GM19395 (cell line): ENCODE results near the gene DEK.
A peak's percentile ranks its signal among the peaks of the same experiment; 100 is the strongest.
"Not testable (repeated sequence)": the region's sequence is repeated elsewhere in the genome, so short reads cannot be mapped to it uniquely, and the experiment has no call there.

Experiments
- ATAC-seq: cut with Tn5 transposase; IDR thresholded peaks from one replicate; pipeline ENCODE4 v1.9.1; 2021; ENCODE audit warnings: mild to moderate bottlenecking, moderate library complexity; ENCODE audit not compliant: unreplicated experiment

DEK gene

DNA sequence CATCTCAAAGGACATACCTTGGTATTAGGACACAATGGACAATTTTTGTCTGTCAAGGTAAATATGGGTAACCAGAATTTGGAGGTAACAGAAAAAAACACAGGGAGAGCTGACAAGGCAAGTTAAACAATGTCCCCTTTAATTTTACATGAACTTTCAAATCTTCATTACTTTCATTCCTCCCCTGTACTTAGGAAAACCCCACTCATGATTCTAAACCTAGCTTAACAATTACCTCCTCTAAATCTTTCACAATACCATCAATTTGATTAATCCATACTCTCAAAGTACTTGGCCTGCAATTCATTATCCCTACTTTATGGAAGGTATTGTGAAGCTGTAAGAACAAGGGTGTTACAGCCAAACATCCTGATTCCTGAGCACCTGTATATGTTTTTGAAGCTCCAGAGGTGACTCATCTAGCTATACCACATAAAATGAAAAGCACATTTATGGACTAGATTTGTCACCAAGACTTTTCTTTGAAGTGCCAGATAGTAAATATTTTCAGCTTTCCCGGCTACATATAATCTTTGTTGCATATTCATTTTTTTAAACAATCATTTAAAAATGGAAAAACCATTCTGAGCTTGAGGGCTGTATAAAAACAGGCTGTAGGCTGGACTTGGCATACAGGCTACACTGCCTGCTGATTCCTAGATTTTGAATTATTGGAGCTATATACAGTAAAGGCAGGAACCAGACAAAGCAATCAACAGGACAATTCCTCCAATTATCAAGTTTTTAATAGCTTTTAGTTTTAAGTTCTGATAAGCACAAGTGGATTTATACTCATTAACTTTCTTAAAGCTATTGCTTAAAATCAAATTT lies 22.9 kb downstream of the DEK start:
- no peak for ATAC-seq

- no peak for ATAC-seq
Measured at GRCh38 chr6:18240230-18240629, 24.1 kb downstream of the DEK start.

- no peak for ATAC-seq
Measured at GRCh38 chr6:18237167-18237566, 27.2 kb downstream of the DEK start.

- ATAC-seq = no peak
Measured at GRCh38 chr6:18235524-18235923, 28.8 kb downstream of the DEK start.

GRCh38 chr6:18234564-18234963 lies 29.8 kb downstream of the DEK start:
- no peak for ATAC-seq

DNA sequence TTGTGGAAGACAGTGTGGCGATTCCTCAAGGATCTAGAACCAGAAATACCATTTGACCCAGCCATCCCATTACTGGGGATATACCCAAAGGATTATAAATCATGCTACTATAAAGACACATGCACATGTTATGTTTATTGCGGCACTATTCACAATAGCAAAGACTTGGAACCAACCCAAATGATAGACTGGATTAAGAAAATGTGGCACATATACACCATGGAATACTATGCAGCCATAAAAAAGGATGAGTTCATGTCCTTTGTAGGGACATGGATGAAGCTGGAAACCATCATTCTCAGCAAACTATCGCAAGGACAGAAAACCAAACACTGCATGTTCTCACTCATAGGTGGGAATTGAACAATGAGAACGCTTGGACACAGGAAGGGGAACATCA lies 30.6 kb downstream of the DEK start:
- ATAC-seq = not testable (repeated sequence)

- ATAC-seq = not testable (repeated sequence)
Measured at GRCh38 chr6:18231856-18232255, 32.5 kb downstream of the DEK start.

- ATAC-seq = not testable (repeated sequence)
Measured at GRCh38 chr6:18228590-18228989, 35.7 kb downstream of the DEK start.

DNA sequence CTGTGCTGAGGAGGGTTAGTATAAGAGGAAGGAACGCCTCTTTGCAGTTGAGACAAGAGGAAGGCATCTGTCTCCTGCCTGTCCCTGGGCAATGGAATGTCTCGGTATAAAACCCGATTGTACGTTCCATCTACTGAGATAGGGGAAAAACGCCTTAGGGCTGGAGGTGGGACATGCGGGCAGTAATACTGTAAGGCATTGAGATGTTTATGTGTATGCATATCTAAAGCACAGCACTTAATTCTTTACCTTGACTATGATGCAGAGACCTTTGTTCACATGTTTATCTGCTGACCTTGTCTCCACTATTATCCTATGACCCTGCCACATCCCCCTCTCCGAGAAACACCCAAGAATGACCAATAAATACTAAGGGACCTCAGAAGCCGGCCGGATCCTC lies 37.2 kb downstream of the DEK start:
- not testable (repeated sequence) for ATAC-seq

DNA sequence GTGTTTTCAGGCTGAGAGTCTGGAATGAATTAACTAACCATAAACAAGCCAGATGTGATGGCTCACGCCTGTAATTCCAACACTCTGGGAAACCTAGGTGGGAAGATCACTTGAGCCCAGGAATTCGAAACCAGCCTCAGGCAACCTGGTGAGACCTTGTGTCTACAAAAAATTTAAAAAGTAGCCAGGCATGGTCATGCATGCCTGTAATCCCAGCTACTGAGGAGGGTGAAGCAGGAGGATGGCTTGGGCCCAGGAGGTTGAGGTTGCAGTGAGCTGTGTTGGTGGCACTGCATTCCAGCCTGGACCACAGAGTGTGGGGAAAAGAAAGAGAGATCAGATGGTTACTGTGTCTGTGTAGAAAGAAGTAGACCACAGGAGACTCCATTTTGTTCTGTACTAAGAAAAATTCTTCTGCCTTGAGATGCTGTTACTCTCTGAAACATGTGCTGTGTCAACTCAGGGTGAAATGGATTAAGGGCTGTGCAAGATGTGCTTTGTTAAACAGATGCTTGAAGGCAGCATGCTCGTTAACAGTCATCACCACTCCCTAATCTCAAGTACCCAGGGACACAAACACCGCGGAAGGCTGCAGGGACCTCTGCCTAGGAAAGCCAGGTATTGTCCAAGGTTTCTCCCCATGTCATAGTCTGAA lies 37.8 kb downstream of the DEK start:
- ATAC-seq = not testable (repeated sequence)

DNA sequence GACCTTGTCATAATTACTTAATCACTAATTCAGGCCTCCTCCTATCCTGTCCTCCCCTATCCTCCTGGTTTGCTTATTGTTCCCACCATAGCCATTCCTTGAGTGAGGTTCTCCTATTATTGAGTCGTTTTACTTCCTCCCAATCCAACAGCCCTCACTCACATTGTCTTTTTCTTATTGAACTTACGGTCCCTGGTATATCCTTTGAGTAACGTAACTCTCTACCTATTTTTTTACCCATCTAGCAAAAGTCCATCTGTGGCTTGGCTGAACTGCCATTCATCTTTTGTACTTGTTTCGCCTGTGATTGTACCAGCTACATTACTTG lies 43.1 kb downstream of the DEK start:
- ATAC-seq = no peak

- no peak for ATAC-seq
Measured at GRCh38 chr6:18219591-18219990, 44.7 kb downstream of the DEK start.

GRCh38 chr6:18218233-18218632 lies 46.1 kb downstream of the DEK start:
- no peak for ATAC-seq

GRCh38 chr6:18216411-18216810 lies 47.9 kb downstream of the DEK start:
- ATAC-seq = no peak

DNA sequence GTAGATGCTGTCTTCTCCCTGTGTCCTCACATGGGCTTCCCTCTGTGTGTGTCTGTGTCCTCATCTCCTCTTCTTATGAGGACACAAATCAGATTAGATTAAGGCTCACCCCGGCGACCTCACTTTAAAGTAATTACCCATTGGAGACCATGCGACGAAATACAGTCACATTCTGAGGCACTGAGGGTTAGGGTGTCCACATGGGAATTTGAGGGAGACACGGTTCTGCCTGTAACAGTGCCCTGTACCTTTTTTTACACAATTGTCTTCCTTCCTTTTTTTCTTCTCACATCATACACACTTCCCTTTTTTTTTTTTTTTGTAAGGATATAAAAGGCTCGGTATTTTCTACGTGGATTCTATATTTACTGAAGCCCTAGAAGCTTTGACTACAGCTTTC lies 48.9 kb downstream of the DEK start:
- no peak for ATAC-seq

DNA sequence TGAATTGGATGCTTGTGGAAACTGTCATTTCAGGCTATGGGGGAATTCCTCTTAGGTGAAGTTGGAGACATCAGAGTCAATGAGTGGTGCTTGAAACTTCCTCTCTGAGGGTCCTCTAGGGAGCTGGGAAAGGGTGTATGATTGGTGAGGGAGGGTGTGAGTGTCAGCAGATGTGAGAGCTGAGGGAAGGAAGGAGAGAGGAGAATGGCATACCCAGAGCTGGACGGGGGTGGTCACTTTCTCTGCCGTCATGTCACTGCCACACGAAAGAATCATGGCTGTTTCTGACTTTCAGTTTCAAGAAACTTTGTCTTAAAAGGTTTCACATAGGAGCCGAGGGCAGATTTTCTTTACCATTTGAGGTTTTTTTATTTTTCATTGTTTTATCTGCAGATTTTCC lies 50.3 kb downstream of the DEK start:
- ATAC-seq = peak; percentile 39

- no peak for ATAC-seq
Measured at GRCh38 chr6:18213439-18213838, 50.9 kb downstream of the DEK start.

- ATAC-seq = no peak
Measured at GRCh38 chr6:18212231-18212630, 52.1 kb downstream of the DEK start.

GRCh38 chr6:18211338-18211737 lies 53.0 kb downstream of the DEK start:
- peak; percentile 91 for ATAC-seq

DNA sequence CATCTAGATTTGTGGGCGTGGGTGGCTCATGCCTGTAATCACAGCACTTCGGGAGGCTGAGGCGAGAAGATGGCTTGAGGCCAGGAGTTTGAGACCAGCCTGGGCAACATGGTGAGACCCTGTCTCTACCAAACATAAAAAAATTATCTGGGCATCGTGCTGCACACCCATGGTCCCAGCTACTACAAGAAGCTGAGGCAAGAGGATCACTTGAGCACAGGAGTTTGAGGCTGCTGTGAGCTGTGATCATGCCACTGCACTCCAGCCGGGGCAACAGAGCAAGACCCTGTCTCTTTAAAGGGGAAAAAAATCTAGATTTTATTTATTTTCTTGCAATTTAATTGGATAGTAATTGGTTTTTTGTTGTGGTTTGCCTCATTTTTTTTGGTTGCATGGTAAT lies 53.6 kb downstream of the DEK start:
- no peak for ATAC-seq

- ATAC-seq = no peak
Measured at GRCh38 chr6:18209539-18210197, 54.7 kb downstream of the DEK start.

GRCh38 chr6:18208778-18209177 lies 55.6 kb downstream of the DEK start:
- not testable (repeated sequence) for ATAC-seq
